GM18502 (cell line): ENCODE measurements around the gene ATXN2.
"Not testable (repeated sequence)": the region's sequence is repeated elsewhere in the genome, so short reads cannot be mapped to it uniquely, and the experiment has no call there.

Experiments used
- ATAC-seq: cut with Tn5 transposase; IDR thresholded peaks from one replicate; pipeline ENCODE4 v1.9.1; 2021; ENCODE audit warnings: mild to moderate bottlenecking; ENCODE audit not compliant: unreplicated experiment, poor library complexity

ATXN2 gene

DNA sequence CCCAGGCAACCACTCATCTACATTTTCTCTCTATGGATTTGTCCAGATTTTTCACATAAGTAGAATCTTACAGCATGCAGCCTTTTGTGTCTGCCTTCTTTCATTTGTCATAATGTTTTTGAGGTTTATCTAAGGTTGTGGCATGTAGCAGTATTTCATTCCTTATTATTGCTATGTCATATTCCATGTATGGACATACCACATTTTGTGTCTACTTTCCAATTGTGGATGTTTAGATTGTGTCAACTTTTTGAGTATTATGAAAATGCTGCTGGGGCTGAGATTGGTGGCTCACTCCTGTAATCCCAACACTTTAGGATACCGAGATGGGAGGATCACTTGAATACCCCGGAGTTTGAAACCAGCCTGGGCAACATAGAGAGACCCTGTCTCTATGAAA is 3.2 kb upstream of the ATXN2 start:
- ATAC-seq = no peak

- not testable (repeated sequence) for ATAC-seq
These were observed 1.9 kb upstream of the ATXN2 start for GRCh38 chr12:111600986-111601385.

GRCh38 chr12:111600205-111600642 is 1.1 kb upstream of the ATXN2 start:
- no peak for ATAC-seq

GRCh38 chr12:111599453-111600204 is 514 bp upstream of the ATXN2 start:
- peak; percentile 70 for ATAC-seq

DNA sequence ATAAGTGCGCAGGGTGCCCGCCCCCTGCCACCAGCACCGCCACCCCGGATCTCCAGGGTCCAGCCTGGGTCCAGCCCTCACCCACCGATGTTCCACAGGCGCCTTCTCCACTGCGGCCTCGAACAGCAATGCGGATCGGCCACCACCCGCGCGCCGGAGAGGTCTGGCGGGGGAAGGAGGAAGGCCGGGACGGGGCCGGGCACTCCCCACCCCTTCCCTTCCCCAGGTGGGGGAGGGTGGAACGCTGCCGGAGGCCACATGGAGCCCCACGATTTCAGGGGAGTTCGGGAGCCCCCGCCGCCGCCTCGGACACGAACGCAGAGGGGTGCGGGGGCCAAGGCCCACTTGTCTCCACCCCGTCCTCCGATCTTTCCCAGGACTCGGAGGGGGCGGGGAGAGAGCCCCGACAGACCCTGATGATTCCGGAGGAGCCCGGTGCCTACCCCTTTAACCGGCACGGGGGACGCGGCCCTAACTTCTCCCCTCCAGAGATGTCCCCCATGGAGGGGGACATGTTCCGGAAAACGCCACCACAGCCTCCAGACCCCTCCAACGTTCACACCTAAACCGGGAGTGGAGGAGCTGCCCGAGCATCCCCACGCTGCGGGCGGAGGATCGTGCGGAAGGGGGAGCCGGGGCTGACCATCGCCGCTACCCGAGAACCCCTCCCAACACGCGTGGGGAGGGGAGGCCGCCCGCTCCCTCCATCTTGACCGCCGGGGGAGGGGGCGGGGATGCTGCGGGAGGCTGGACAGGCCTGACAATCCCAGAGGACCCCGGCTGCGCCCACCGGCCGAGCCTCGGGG is 1.1 kb downstream of the ATXN2 start:
- peak; percentile 17 for ATAC-seq

DNA sequence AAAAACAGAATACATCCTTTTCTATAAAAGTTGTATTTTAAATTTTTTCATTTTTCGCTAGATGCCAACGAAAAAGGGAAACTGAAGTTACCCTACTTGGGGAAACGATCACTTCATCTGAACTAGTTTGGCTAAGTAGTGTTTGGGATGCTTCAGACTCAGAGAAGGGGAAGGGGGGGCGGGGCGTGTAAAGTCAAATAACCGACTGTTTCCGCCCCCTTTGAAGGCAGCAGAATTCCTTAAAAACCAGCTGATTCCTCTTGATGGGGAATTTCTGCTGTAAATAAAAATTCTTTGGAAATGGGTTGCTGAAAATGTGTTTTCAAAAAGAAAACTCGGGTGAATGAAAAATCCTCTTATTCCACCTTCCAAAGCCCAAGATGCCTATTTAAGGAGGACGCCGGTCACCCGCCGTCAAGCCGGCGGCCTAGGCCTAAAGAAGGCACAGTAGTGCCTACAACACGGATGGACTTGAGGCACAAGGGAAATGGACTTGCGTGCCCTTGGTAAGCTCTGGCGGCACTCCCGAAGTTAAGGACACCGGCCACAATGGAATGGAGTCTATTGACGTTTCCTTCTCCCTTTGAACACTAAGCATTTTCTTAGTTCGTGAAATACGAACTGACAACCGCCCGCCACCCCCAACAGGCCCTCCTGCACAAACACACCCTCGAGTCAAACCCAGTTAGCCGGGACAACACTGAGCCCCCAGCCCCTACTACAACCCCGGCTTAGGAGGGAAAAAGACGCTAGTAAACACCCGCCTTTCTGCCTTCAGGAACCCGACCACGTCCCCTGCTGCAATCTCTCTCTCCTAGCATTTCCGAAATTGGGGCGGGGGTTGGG is 1.9 kb downstream of the ATXN2 start:
- no peak for ATAC-seq

- ATAC-seq = not testable (repeated sequence)
These were observed 3.7 kb downstream of the ATXN2 start for GRCh38 chr12:111595341-111595835.

DNA sequence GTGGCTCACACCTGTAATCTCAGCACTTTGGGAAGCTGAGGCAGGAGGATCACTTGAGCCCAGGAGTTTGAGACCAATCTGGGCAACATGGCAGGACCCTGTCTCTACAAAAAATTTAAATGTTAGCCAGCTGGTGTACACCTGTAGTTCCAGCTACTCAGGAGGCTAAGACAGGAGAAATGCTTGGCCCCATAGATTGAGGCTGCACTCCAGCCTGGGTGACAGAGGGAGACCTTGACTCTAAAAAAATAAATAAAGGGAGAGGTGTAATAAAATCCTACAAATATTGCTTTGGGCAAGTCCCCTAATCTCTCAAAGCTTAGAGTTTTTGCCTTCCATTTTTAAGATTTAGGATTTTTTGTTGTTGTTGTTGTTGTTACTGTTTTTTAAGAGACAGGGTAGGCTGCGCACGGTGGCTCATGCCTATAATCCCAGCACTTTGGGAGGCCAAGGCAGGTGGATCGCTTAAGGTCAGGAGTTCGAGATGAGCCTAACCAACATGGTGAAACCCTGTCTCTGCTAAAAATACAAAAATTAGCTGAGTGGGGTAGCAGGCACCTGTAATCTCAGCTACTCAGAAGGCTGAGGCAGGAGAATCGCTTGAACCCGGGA is 7.6 kb downstream of the ATXN2 start:
- ATAC-seq = not testable (repeated sequence)

DNA sequence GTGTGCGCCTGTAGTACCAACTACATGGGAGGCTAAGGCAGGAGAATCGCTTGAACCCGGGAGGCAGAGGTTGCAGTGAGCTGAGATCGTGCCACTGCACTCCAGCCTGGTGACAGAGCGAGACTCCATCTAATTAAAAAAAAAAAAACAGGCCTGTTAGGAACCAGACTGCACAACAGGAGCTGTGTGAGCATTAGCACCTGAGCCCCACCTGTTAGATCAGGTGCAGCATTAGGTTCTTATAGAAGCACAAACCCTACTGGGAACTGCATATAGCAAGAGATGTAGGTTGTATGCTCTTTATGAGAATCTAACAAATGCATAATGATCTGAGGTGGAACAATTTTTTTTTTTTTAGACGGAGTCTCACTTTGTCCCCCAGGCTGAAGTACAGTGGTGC is 8.6 kb downstream of the ATXN2 start:
- no peak for ATAC-seq

DNA sequence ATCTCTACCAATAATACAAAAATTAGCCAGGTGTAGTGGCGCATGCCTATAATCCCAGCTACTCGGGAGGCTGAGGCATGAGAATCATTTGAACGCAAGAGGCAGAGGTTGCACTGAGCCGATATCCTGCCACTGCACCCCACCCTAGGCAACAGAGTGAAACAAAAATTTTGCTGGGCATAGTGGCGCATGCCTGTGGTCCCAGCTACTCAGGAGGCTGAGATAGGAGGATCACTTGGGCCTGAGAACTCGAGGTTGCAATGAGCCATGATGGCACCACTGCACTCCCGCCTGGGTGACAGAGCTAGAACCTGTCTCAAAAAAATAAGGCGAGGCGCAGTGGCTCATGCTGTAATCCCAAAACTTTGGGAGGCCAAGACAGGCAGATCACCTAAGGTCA is 9.5 kb downstream of the ATXN2 start:
- no peak for ATAC-seq

DNA sequence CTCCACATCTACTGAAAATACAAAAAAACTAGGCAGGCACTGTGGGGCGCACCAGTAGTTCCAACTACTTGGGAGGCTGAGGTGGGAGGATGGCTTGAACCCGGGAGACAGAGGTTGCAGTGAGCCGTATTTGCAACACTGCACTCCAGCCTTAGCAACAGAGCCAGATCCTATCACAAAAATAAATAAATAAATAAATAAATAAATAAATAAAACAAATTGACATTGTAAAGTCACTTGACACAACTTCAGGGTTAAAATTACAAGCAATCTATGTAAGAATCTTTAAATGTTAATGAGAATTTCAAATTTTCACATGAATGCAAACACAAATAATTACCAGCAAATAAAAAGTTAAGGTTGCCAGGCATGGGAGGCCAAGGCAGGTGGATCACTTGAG is 11.1 kb downstream of the ATXN2 start:
- ATAC-seq = no peak

- ATAC-seq = no peak
These were observed 12.1 kb downstream of the ATXN2 start for GRCh38 chr12:111586986-111587385.

GRCh38 chr12:111585690-111586089 is 13.4 kb downstream of the ATXN2 start:
- ATAC-seq = no peak

DNA sequence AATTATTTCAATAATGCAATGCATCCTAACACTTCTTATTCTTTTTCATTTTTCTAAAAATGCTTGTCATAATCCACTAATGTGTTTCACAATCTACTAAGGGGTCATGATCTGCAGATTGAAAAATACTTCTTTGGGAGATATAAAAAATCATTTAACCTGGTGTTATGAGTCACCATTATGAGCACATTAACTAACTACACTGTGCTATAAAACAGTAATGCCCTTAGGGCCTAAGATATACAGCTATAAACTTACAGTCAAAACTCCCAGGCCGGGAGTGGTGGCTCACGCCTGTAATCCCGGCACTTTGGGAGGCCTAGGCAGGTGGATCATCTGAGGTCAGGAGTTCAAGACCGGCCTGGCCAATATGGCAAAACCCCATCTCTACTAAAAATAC is 14.2 kb downstream of the ATXN2 start:
- no peak for ATAC-seq

DNA sequence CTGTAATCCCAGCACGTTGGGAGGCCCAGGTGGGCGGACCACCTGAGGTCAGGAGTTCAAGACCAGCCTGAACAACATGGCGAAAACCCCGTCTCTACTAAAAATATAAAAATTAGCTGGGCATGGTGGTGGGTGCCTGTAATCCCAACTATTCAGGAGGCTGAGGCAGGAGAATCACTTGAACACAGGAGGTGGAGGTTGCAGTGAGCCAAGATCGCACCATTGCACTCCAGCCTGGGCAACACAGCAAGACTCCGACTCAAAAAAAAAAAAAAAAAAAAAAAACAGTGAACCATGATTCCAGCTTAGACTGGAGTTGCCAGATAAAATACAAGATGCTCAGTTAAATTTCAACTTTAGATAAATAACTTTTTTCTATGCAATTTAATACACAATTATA is 15.6 kb downstream of the ATXN2 start:
- not testable (repeated sequence) for ATAC-seq

- ATAC-seq = no peak
These were observed 16.9 kb downstream of the ATXN2 start for GRCh38 chr12:111582133-111582747.

DNA sequence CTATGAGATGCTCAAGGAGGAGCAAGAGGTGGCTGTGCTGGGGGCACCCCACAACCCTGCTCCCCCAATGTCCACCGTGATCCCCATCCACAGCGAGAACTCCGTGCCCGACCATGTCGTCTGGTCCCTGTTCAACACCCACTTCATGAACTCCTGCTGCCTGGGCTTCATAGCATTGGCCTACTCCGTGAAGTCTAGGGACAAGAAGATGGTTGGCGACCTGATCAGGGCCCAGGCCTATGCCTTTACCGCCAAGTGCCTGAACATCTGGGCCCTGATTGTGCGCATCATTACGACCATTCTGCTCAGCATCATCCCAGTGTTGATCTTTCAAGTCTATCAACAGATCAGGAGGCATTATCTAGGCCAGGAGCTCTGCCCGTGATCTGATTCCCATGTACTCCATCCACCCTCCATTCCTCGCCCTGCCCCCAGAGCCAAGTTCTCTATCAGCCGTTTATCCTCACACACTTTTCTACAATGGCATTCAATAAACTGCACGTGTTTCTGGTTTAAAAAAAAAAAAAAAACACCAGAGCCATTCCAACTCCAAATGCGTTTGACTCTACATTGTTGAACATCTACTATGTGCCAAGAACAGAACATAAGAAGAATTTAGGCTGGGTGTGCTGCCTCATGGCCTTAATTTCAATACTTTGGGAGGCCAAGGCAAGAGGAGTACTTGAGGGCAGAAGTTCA is 17.5 kb downstream of the ATXN2 start:
- no peak for ATAC-seq

GRCh38 chr12:111580737-111581136 is 18.4 kb downstream of the ATXN2 start:
- no peak for ATAC-seq

- no peak for ATAC-seq
These were observed 19.0 kb downstream of the ATXN2 start for GRCh38 chr12:111580119-111580425.
